ENCODE measurements around the gene TUBE1.

TUBE1 gene

DNA sequence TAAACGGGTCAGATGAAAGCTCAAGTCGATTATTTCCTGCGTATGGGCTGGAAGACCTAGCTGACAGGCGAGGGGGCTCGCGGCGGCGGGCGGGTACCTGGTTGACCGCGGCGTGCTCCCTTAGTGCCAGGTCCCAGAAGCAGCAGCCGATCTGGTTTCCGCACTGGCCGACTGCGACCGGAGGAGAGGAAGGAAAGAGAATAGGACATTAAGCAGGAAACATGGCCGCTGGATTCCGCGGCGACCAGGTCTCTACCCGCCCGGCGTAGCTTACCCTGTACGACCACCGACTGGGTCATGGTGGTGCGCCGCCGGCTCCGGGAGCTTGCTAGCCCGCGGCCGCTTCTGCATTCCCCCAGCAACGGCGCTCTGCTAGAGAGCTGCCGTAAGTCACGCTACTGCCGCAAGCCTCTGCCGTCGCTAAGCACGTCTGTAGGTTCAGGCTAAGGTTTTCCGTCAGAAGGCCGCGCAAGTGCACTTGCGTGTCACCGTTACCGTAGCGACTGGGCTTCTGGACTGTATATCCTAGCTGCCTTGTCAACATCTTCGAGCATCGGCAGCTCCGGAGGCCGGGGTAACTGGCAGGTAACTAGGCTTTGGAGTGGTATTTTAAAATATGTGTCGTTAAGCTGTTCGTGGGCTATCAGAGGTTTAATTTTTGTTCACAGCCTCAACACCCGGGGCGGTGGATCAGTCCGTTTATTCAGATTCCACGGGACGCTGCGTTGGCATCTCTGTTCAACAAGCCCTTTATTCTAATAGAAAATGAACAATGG lies at the start of gene TUBE1, which contains the start of gene FAM229B:
Gene TUBE1 (minus strand): TSS at position 347 of the 776 bp plus-strand sequence. CDS start 48 bp downstream, at position 299.
Gene FAM229B (plus strand): TSS at position 456 of the 776 bp plus-strand sequence. CDS start 11,693 bp downstream, outside the sequence.
- Histone ChIP-seq H3K4me3 (peak within 1 kb of the TSS; percentile 87), H3K27ac (peak within 1 kb of the TSS; percentile 80), H3K9ac (peak within 1 kb of the TSS; percentile 87), H3K9me3 (no peaks in the 10 kb centered on the region), H3K27me3 (no peaks in the 10 kb centered on the region), H3K4me1 (peaks cover 16% of the 10 kb centered on the region), H3K4me2 (peak within 1 kb of the TSS; percentile 78), H3K36me3 (peaks cover 9% of the 10 kb centered on the region), H4K20me1 (no peaks in the 10 kb centered on the region)
- TF ChIP-seq Cebpa-rat (IDR thresholded peaks at IDR 0.05), result no peak

DNA sequence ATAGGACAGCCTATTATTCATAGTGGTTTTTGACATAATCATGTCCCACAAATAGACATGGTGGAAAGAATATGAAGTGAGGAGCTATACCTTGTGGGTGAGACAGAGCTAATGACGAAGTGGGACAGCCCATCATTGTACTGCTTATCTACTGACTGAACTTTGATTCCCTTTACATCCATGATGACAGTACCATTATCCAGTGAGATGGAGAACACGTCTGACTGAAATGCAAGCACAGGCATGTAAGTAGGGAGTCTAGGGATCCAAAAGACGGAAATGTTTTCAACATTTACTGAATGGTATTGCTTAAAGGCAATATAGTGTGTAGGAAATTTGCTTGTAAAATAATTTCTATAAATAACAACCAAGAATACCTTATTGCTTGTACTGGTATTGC lies 43.6 kb upstream of the TUBE1 start:
- Histone ChIP-seq H3K27me3 (no peaks in the 10 kb centered on the region), H4K20me1 (no peaks in the 10 kb centered on the region), H3K36me3 (no peaks in the 10 kb centered on the region), H3K9ac (no peak overlapping the region), H3K4me2 (no peak overlapping the region), H3K4me3 (no peak overlapping the region), H3K4me1 (no peaks in the 10 kb centered on the region), H3K27ac (no peak overlapping the region), H3K9me3 (no peaks in the 10 kb centered on the region)
- no peak for TF ChIP-seq Cebpa-rat (IDR thresholded peaks at IDR 0.05)

DNA sequence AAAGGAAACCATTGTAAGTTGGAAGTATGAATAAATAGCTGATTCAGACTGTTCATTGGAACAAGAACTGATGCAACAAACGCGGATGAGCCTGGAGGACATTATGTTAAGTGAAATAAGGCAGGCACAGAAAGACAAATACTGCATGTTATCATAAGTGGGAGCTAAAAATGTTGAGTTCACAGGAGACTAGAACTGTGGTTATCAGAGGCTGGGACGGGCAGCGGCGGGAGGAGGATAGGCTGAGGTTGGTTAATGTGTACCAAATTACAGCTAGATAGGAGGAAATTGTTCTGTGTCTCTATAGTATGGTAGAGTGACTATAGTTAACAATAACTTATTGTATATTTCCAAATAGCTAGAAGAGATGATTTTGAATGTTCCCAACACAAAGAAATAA lies 40.9 kb upstream of the TUBE1 start:
- Histone ChIP-seq H3K9ac (no peak overlapping the region), H3K27ac (no peak overlapping the region), H3K9me3 (no peaks in the 10 kb centered on the region), H3K4me3 (no peak overlapping the region), H3K4me1 (no peaks in the 10 kb centered on the region), H3K36me3 (no peaks in the 10 kb centered on the region), H3K27me3 (no peaks in the 10 kb centered on the region), H4K20me1 (no peaks in the 10 kb centered on the region), H3K4me2 (no peak overlapping the region)
- no peak for TF ChIP-seq Cebpa-rat (IDR thresholded peaks at IDR 0.05)

DNA sequence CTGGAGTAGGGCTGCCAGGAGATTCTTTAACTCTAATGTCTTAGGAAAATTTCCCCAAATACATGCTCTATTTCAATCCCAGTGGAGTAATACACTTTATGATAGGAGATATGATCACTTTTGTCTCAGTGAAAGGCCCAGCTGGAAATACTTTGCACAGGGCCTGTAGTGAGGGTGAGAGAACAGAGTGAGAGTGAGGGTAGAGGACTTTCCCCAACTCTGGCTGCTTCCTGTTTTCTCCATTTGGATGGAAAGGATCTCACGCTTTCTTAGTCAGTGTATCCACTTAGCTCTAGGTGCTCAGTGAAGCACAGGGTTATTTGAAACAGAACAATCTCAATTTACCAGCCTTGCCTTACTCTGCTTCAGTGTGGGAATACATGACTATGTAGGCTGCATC lies 36.7 kb upstream of the TUBE1 start:
- no peak for TF ChIP-seq Cebpa-rat (IDR thresholded peaks at IDR 0.05)

DNA sequence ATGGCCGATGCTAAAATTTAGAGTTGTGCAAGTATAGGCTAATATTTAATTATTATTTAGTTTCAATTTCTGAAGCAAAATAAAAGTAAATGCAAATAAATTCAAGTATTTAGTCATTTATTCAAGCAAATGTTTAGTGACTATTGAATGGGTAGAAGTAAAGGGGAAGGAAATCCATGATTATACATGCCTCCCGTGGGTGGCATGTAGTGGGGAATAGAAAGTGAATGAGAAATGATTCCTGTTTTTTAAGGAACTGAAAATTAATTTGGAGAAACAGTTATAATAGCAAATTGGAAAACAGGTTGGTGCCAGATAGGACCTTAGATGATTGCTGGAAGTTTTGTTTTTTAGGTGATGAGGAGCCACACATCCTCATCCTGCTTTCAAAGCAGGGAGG lies 35.5 kb upstream of the TUBE1 start:
- no peak overlapping the region for H3K27ac ChIP-seq
- H3K4me2 ChIP-seq, result no peak overlapping the region
- H3K4me3 ChIP-seq, result no peak overlapping the region
- H3K9ac ChIP-seq, result no peak overlapping the region
- H3K36me3 ChIP-seq, result no peaks in the 10 kb centered on the region
- H3K9me3 ChIP-seq, result no peaks in the 10 kb centered on the region
- no peak for TF ChIP-seq Cebpa-rat (IDR thresholded peaks at IDR 0.05)
- no peaks in the 10 kb centered on the region for H3K27me3 ChIP-seq
- no peaks in the 10 kb centered on the region for H4K20me1 ChIP-seq
- no peaks in the 10 kb centered on the region for H3K4me1 ChIP-seq

More for the DNA sequence above, 36.7 kb upstream of the TUBE1 start:
- Histone ChIP-seq H3K36me3 (no peaks in the 10 kb centered on the region), H3K9me3 (no peaks in the 10 kb centered on the region), H3K4me2 (no peak overlapping the region), H4K20me1 (no peaks in the 10 kb centered on the region), H3K4me3 (no peak overlapping the region), H3K27me3 (no peaks in the 10 kb centered on the region), H3K9ac (no peak overlapping the region), H3K27ac (no peak overlapping the region), H3K4me1 (no peaks in the 10 kb centered on the region)

- Histone ChIP-seq H3K4me3 (no peak overlapping the region), H4K20me1 (no peaks in the 10 kb centered on the region), H3K27ac (no peak overlapping the region), H3K9ac (no peak overlapping the region), H3K9me3 (no peaks in the 10 kb centered on the region), H3K27me3 (no peaks in the 10 kb centered on the region), H3K4me2 (no peak overlapping the region), H3K4me1 (no peaks in the 10 kb centered on the region), H3K36me3 (no peaks in the 10 kb centered on the region)
- no peak for TF ChIP-seq Cebpa-rat (IDR thresholded peaks at IDR 0.05)
Observed at GRCh38 chr6:112118034-112118433, 30.8 kb upstream of the TUBE1 start.

- Histone ChIP-seq H3K27me3 (no peaks in the 10 kb centered on the region), H3K4me1 (no peaks in the 10 kb centered on the region), H3K9me3 (no peaks in the 10 kb centered on the region), H4K20me1 (no peaks in the 10 kb centered on the region), H3K27ac (no peak overlapping the region), H3K36me3 (no peaks in the 10 kb centered on the region), H3K4me3 (no peak overlapping the region), H3K4me2 (no peak overlapping the region), H3K9ac (no peak overlapping the region)
- TF ChIP-seq Cebpa-rat (IDR thresholded peaks at IDR 0.05), result no peak
Observed at GRCh38 chr6:112117554-112117953, 30.3 kb upstream of the TUBE1 start.

GRCh38 chr6:112116221-112116620 lies 28.9 kb upstream of the TUBE1 start:
- TF ChIP-seq Cebpa-rat (IDR thresholded peaks at IDR 0.05), result no peak
- no peaks in the 10 kb centered on the region for H3K36me3 ChIP-seq
- H3K4me3 ChIP-seq, result no peak overlapping the region

DNA sequence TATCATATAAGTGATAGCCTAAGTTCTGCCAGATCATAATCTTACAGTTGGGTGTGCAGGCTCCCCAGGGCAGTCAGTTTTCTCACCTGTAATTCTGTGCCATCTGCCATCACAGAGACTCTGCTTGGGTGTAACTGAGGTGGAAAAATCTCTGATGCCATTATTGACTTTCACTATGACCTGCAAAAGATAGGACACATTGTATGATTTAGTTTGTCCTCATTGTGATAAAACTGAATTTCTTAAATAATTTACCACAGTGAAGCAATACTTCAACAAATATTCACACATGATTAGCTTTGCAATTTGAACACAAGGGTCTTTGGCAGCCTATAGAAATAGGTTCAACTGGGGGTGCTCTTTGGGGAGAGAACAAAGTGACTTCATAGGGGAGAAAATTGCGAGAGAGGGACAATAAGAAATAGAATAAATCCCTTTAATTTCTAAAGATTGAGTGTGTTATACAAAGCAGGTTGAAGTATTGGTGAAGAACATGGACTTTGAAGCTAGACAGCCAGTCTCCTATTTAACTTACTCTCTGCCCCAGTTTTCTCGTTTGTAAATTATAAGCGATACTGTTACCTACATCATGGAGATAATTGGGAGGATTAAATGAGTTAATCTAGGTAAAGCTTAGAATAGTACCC lies 27.4 kb upstream of the TUBE1 start:
- TF ChIP-seq Cebpa-rat (IDR thresholded peaks at IDR 0.05), result no peak
- Histone ChIP-seq H3K9ac (no peak overlapping the region), H3K4me2 (no peak overlapping the region), H3K4me1 (no peaks in the 10 kb centered on the region), H4K20me1 (no peaks in the 10 kb centered on the region), H3K27ac (no peak overlapping the region), H3K4me3 (no peak overlapping the region), H3K27me3 (no peaks in the 10 kb centered on the region), H3K36me3 (no peaks in the 10 kb centered on the region), H3K9me3 (no peaks in the 10 kb centered on the region)

More at GRCh38 chr6:112116221-112116620, 28.9 kb upstream of the TUBE1 start:
- no peaks in the 10 kb centered on the region for H4K20me1 ChIP-seq
- H3K27ac ChIP-seq, result no peak overlapping the region
- H3K4me2 ChIP-seq, result no peak overlapping the region
- H3K27me3 ChIP-seq, result no peaks in the 10 kb centered on the region
- H3K4me1 ChIP-seq, result no peaks in the 10 kb centered on the region
- H3K9ac ChIP-seq, result no peak overlapping the region
- no peaks in the 10 kb centered on the region for H3K9me3 ChIP-seq

DNA sequence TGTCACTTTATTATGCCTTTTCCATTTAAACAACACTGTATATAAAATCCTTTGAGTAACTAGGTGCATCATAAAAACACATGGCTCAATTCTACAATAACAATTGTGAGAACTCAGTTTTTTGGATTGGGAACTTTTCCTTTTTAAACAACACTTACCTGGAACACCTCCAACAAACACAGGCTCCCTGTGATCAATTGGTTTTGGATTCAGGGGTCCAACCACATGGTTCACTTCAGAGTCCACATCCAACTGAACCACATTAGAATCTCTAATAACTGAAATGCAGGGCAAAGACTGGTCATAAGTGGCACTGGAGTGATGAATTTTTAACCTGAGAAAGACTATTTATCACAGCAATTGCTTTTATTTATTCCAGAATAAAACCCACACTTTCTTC lies 26.6 kb upstream of the TUBE1 start:
- Histone ChIP-seq H3K4me2 (no peak overlapping the region), H3K4me1 (no peaks in the 10 kb centered on the region), H3K27ac (no peak overlapping the region), H4K20me1 (no peaks in the 10 kb centered on the region), H3K36me3 (no peaks in the 10 kb centered on the region), H3K27me3 (no peaks in the 10 kb centered on the region), H3K4me3 (no peak overlapping the region), H3K9me3 (no peaks in the 10 kb centered on the region), H3K9ac (no peak overlapping the region)
- TF ChIP-seq Cebpa-rat (IDR thresholded peaks at IDR 0.05), result no peak

Data from BLaER1 (cell line).